GM19035 (cell line): ENCODE data around the gene CEP41.
"Not testable (repeated sequence)": the region's sequence is repeated elsewhere in the genome, so short reads cannot be mapped to it uniquely, and the experiment has no call there.

Source experiments
- ATAC-seq: cut with Tn5 transposase; IDR thresholded peaks from one replicate; pipeline ENCODE4 v1.9.1; 2021; ENCODE audit not compliant: unreplicated experiment

CEP41 gene

DNA sequence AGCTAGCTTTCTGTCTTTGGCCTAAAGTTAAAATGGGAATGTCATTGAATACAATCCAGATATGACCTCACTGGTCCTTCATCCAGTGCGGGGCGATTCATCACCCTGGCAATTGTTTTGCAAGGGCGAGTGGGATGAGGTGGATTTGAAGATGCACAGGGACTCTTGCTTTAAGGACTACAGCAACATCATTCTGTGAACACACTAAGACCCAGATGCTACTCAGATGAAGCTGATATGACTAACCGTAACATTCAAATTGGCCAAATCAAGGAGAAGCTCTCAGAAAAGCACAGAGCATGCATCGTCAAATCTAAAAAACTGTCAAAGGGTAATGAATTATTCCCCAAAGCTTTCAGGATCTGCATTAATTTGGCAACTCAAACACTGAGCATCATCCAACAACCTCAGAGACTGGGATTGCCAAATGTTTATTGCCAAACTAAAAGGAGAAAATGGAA lies 47.7 kb downstream of the CEP41 start:
- no peak for ATAC-seq

DNA sequence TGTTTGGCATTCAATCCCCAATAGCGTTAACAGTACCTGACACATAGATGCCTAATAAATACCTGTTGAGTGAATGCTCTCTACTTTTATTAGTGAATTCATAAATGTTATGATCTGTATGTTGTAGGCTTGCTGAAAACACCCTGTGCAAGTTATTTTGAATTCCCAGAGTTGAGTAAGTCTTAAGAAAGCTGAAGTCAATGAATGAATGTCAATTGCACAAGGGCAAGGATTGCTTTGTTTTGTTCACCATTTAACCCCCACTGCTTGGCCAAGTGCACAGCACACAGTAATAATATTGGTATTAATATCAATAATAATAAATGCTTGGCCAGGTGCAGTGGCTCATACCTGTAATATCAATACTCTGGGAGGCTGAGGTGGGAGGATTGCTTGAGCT lies 50.3 kb downstream of the CEP41 start:
- ATAC-seq = no peak

DNA sequence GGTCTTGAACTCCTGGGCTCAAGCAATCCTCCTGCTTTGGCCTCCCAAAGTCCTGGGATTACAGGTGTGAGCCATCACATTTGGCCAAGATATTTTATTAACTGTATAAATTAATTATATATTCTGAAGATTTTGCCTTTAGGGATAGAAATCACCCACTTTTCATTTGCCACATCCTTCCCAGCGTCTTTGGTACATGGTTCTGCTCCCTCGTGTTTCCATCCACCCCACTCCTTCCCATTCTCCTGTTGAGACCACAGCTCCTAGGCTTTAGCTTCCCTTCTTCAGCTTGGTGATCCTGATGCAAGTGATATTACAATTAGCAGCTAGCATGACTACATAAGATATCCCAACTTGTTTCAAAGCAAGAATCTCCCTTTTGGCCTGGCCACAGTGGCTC lies 52.1 kb downstream of the CEP41 start:
- no peak for ATAC-seq

DNA sequence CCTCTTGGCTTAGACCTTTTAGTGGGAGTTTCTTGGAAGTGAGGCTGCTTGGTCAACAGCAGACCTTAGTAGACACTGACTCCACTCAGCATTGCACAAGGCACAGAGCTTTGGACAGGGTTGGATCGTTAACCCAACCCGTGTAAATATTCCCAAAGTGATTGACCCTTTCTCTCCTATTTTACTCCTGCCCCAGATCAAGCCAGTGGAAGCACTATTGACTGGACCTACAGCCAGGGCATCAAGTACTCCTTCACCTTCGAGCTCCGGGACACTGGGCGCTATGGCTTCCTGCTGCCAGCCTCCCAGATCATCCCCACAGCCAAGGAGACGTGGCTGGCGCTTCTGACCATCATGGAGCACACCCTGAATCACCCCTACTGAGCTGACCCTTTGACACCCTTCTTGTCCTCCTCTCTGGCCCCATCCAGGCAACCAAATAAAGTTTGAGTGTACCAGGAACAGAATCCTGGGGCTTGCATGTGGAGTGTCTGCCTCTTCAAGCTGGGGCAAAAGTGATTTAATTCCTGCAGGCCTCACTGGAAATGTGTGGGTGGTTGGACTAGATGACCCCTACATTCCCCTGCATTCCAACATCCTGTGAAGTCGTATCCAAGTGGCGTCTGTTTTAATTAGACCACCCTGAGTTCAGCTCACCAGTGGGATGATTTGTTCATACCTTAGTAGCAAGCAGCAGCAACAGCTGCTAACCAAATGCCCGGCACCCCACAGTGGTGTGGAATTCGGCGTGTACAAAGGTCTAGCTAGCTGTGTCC lies 53.0 kb downstream of the CEP41 start:
- no peak for ATAC-seq

DNA sequence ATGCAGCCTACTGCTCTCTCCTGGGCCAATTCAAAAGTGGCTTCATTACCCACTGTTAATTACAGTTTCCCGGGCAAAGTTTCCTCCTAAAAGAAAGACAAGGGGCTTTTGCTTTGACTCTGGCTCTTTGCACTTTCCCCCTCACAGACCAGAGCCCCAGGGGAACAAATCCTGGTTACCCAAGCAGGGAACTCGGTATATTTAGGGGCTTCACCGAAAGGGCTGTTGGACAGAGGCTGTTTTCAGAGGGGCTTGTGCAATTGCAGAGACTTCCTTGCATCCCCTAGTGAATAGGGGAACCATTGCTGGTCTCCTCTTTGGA lies 53.5 kb downstream of the CEP41 start:
- ATAC-seq = no peak

DNA sequence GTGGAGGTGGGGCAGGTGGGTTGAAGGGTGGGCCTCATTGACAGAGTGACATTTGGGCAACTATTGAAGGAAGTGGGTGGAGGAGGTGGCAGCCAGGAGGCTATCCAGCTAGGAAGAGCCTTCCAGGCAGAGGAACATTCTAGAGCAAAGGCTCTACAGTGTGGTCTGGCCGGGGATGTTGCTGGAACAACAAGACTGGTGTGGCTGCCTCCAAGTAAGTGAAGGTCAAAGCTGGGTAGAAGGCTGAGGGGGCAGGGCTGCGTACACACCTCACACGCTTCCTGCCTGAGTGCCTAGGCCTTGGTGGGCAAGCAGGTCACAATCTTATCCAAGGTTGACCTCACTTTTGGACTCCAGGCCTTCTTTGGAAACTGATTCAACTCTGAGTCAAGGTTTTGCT lies 53.9 kb downstream of the CEP41 start:
- ATAC-seq = no peak

DNA sequence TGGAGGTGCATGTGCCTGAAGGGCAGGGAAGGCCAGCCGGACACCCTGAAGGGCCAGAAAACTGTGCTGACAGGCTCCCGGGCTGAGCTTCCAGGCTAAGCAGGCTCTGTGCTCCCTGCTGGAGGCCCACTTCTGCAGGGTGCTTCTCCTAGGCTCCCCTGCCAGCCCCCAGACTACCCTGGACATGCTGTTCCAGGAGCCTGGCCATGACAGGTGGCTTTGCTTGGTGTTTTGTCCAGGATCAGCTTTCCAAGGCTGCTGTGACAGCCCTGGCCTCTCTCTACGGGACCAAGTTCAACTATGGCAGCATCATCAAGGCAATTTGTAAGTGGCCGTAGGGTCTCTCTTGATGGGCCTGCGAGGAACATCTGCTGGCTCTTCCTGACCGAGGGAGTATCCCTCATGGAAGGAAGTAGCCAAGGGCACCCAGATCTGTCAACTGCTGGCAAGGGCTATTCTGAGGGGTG lies 55.2 kb downstream of the CEP41 start:
- no peak for ATAC-seq

DNA sequence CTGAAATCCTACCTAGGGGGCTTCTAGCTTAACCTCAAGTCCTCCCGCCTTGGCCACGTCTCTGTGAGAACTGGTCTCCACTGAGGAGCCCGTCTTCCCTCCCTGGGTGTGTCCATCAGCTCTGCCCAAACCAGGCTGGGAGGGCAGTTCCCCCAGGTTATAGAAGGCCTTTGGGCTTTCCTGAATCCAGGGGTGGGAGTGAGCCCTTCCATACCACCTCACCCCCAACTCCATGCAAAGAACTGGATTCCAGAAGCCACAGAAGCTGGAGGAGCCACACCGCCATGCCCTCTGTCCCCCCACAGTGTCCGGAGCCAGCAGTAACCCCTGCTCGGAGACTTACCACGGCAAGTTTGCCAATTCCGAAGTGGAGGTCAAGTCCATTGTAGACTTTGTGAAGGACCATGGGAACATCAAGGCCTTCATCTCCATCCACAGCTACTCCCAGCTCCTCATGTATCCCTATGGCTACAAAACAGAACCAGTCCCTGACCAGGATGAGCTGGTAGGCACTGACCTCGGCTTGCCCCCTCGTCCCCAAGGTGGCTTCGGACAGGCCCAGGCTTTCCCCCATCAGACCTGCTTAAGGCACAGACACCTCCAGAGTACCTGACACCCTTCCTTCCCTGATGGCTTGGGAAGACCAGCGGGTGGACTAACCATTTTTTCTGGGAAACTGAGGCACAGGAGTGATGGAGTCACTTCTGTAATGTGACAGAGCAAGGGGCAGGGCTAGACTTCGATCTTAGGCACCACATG lies 55.8 kb downstream of the CEP41 start:
- ATAC-seq = no peak

DNA sequence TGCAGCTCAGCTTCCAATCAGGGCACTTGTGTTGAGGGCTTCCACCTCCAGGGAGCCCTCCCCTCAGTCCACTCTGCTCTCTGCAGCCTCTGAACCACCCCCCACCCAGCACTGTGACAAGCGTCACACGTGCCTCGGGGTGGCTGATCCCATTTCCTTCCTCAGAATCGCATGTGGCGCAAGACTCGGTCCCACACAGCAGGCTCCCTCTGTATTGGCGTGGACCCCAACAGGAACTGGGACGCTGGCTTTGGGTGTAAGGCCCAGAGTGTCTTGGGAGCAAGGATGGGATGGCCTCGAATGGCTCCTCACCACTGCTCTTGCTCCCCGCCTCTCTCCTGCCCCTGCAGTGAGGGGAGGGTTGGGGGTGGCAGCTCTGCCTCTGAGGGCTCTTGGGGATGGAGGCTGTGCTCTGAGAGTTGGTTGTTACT lies 56.4 kb downstream of the CEP41 start:
- no peak for ATAC-seq

DNA sequence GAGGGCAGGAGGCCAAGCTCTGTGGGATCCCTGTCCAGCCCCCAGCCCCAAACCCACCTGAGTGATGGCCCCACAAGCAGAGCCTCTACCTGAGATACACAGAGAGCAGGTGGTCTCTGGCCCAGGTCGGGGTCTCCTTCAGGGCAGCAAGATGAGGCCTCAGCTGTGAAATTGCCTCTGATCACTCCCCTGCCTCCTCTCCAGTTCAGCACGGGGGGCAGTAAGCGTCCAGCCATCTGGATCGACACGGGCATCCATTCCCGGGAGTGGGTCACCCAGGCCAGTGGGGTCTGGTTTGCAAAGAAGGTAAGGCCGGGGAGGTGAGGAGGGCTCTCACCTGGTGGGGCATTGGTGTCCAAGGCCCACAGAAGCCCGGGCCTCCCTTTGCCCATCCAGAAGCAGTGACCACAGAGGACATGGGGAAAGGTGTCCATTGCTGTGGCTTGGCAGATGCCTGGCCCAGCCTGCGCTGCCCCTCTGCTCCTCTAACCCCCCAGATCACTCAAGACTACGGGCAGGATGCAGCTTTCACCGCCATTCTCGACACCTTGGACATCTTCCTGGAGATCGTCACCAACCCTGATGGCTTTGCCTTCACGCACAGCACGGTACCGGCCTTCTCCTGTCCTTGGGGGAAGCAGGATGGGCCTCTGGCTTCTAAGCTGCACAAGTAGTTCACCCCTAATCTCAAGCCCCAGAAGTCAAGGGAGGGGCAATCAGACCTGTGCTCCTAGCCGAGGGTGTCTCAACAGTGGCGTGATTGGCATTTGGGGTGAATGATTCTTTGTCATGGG lies 57.4 kb downstream of the CEP41 start:
- ATAC-seq = no peak

DNA sequence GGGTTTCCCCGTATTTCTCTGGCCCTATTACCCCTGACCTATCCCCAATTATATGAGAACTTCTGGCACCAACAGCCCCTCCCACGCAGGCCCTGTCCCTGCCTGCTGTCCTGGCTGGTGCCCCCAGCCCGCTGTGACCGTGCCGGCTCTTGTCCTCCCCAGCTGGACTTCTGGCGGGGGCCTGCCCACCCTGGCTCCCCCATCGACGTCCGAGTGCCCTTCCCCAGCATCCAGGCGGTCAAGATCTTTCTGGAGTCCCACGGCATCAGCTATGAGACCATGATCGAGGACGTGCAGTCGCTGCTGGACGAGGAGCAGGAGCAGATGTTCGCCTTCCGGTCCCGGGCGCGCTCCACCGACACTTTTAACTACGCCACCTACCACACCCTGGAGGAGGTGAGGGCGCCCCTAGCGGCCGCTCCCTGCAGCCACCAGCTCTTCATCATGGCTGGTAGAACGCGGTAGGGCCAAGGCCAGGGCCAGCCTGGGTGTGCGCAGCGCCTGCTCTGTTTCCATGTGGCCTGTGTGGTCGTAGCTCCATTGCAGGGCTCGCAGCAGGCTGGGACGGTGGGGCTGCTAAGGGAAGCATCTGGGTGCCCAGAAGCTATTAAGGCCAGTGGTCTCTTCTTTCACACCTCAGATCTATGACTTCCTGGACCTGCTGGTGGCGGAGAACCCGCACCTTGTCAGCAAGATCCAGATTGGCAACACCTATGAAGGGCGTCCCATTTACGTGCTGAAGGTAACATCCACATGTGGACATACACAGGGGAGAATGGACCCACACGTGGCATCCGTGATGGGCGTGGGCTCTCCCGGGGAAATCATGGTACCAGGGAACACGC lies 59.1 kb downstream of the CEP41 start:
- ATAC-seq = no peak

DNA sequence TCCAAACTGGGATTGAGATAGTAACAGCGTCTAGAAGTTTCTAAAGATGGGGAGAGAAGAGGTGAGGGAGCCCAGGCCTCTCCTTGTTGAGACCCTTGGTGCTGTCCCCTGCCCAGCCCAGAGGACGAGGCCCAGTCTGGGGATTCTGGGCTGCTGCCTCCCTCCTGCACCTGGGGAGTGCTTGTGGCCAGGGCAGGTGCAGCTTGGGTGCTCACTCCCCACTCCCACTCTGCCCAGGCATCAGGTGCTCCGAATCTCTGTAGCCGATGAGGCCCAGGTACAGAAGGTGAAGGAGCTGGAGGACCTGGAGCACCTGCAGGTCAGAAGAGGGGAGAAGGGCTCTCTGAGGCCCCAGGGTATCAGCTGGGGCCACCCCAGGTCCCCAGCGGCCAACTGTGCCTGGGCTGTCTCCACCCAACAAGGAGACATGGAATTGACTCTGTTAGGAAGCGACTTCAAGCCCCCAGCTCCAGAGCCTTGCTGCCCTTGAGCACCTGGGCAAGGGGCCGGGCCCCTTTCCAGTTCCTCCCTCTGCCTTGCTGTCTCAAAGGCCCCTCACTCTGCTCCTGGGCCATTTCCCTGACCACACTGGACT lies 59.9 kb downstream of the CEP41 start:
- no peak for ATAC-seq

DNA sequence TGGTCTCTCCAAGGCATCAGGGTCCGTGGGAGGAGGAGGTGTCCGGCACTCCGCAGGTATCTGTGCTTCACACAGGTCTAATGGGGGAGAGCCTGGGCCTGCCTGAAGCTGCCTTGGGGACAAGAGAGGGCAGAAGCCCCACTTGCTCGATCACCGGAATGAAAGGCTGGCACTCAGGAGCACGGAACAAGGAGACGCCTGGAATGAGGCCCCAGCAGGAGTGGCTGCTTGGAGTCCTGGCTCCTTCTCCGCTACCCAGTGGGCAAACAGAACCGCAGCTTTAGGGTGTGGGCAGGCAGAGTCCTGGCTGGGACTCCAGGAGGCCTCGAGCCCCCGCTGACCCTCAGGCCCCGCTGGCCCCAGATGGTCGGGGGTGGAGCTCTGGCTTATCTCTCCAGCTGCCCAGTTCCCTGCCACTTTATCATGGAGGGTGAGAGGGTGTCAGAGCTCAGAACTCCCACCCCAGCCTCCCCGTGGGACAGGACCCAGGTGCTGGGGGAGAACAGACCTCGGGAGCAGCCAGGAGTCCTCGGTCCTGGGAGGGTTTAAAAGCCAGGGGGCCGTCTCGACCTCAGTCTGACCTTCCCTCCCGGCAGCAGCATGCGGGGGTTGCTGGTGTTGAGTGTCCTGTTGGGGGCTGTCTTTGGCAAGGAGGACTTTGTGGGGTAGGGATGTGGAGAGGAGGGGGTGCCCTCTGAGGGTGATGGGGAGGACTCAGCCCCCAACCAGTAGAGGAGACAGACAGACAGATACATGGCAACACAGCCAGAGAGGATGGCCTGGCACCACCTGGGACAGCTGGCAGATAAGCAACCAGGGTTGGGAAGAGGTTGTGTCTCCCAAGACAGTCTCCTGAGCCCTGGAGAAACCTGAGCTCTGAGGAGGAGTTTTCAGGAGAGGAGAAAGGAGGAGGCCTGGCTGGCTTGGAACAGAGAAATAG lies 60.6 kb downstream of the CEP41 start, which contains the start of gene CPA1:
Gene CPA1 (plus strand): TSS at position 574 of the 940 bp plus-strand sequence. CDS start 27 bp downstream, at position 601.
- ATAC-seq = no peak

DNA sequence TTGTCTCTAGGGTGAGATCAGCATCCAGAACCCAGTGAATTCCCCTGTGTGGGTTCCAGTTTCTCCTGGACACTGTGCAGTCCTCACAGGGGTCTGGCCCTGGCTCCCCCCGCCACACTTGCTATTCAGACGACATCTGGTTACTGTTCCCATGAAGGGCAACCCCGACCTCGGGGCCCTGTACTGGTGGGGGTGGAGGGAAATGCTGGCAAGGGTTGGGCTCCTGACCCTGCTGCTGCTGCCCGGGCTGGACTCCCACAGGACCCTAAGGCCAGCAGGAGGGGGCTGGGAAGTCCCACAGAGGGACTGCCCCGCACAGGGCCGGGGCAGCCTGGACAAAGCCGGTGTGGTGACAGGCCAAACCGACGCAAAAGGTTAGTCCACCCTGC lies 61.3 kb downstream of the CEP41 start:
- ATAC-seq = no peak

DNA sequence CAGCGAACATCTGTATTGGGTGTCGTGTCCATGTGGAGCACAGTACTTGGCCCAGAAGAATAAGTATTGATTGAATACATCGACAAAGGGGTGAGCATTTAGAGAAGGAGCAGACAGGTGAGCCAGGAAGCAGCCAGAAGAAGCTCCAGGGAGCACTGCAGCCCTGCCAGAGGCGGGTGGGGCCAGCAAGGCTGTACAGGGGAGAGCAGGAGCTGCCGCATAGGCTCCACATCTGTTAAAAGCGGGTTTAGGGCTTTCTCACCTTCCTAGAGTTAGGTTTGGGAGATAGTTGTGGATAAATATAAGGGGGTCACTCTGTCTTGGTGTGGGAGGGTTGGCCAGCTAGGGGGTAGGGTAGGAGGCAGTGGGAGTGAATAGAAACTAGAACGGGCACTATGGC lies 61.8 kb downstream of the CEP41 start:
- ATAC-seq = no peak

DNA sequence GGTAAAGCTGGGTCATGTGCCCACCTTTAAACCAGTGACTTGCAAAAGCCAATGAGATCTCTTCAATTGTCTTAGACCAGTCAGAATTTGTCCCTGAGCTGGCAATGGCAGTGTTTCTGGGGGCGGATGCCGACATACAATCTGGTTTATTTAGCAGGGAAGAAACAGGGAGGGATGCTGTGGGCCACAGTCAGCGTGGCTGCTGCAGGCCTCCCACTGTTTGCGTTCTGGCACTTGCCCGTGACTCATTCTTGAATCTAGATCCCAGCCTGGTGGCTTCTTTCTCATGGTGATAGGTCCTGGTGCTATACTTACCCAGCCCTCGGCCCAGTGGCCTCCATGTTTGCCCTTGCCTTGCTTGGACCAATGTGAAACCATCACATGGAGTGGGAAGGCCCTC lies 63.6 kb downstream of the CEP41 start:
- ATAC-seq = no peak

DNA sequence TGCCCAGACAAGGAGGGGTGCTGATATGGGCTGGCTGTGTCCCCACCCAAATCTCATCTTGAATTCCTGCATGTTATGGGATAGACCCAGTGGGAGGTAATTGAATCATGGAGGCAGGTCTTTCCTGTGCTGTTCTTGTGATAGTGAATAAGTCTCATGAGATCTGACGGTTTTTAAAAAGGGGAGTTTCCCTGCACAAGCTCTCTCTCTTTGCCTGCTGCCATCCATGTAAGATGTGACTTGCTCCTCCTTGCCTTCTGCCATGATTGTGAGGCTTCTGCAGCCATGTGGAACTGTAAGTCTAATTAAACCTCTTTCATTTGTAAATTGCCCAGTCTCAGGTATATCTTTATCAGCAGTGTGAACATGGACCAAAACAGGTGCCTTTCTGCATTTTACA lies 64.4 kb downstream of the CEP41 start:
- ATAC-seq = not testable (repeated sequence)

DNA sequence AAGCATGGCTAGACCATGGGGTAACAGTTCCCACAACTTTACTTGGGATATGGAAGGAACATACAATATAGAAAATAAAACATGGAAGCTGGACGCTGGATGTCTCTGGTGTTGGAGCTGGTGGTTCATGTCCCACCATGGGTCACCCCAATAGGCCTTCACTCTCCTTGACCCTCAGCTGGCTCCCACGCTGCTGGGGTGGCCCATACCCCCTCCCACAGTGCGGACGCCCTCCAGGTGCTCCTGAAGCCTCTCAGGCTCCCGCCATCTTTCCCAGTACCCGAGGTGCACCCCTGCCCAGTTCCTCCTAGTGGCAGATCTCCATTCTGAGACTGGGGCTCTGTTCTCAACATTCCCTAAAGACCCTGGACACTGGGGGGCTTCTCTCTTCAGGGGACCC lies 66.3 kb downstream of the CEP41 start:
- no peak for ATAC-seq
